K562 (cell line): ENCODE results near the gene MARK3. TPM values are rescaled to one million over a fixed set of nuclear protein-coding genes. Genes with fewer than 3 reads are reported as not detected.

Experiments used
- ATAC-seq: fragments of 200-7000 bp; cut with Tn5 transposase; 3 replicates; pipeline ENCODE4 v1.9.1; 2020; ENCODE audit warnings: moderate library complexity
- BruUV-seq: library from RNA; stranded (reverse); fragments of 400-500 nt; replicated peaks from 2 replicates; lab custom pipeline; 2021; lab: Mats Ljungman, UMichigan
- CTCF ChIA-PET: fragments of 300-600 bp; formaldehyde crosslinking; extraction: SDS; loops from one replicate; lab custom pipeline; 2021; ENCODE audit warnings: low intra/inter-chr PET ratio; lab: Yijun Ruan, JAX
- POLR2A ChIA-PET: fragments of 300-600, 350-650 bp; sonication (Branson Sonifier 250); formaldehyde crosslinking; extraction: SDS; loops from one replicate; lab custom pipeline; 2021; ENCODE audit warnings: antibody characterized with exemption, inconsistent platforms; lab: Yijun Ruan, JAX
- DNase-seq, 4 experiments: peaks; one replicate each; pipeline versions ENCODE4 v3.0.0 to v3.0.0-alpha.2; 2011 to 2018; ENCODE audit warnings: low spot score in 3 of 4, mixed read lengths in 3 of 4; ENCODE audit errors: extremely low read depth in 1 of 4
- FAIRE-seq: peaks from 2 replicates; lab custom pipeline; 2011; peaks lifted over from hg19 to GRCh38; lab: Jason Lieb, UNC
- H2AFZ ChIP-seq: 2 replicates; pipeline ENCODE4 v1.6.0; 2011; ENCODE audit warnings: low read depth, low read length, control low read depth, inconsistent platforms
- H3K27ac ChIP-seq: fragments of 200-600 bp; 3 replicates; pipeline ENCODE4 v1.8.0; 2011; ENCODE audit warnings: low read depth, mild to moderate bottlenecking, control low read depth, inconsistent platforms, low read length, moderate library complexity, mixed read lengths; ENCODE audit errors: extremely low read depth
- H3K27me3 ChIP-seq, 2 experiments: fragments of 300-600 bp in 1 of 2; 2 replicates in 1 of 2; 3 replicates in 1 of 2; pipeline versions ENCODE4 v1.6.0 to v1.8.0; 2011; ENCODE audit warnings: inconsistent platforms in 2 of 2, low read length in 2 of 2, mild to moderate bottlenecking in 1 of 2, mixed read lengths in 1 of 2, moderate library complexity in 1 of 2; ENCODE audit not compliant: control insufficient read depth in 2 of 2, insufficient read depth in 2 of 2
- H3K36me3 ChIP-seq: fragments of 300-600 bp; 3 replicates; pipeline ENCODE4 v1.8.0; 2011; ENCODE audit warnings: mild to moderate bottlenecking, low read length, inconsistent platforms; ENCODE audit not compliant: control insufficient read depth, insufficient read depth
- H3K4me1 ChIP-seq, 2 experiments: fragments of 200-600 bp in 1 of 2; replicated peaks in 1 of 2; 2 replicates in 1 of 2; 3 replicates in 1 of 2; pipeline versions ENCODE4 v1.5.1 to v1.8.0; 2011; ENCODE audit warnings: inconsistent platforms in 2 of 2, low read length in 2 of 2, mild to moderate bottlenecking in 1 of 2, mixed read lengths in 1 of 2, moderate library complexity in 1 of 2; ENCODE audit not compliant: control insufficient read depth in 2 of 2, insufficient read depth in 2 of 2
- H3K4me2 ChIP-seq: 2 replicates; pipeline ENCODE4 v1.6.1; 2011; ENCODE audit warnings: low read length, control low read depth, inconsistent platforms, mixed read lengths; ENCODE audit not compliant: insufficient read depth
- H3K4me3 ChIP-seq: fragments of 200-600 bp; sonication (generic), shearing (Covaris generic); 2 replicates; pipeline ENCODE4 v1.5.1; 2016; ENCODE audit warnings: control low read depth, inconsistent platforms
- H3K79me2 ChIP-seq: fragments of 200-600 bp; 3 replicates; pipeline ENCODE4 v1.8.0; 2011; ENCODE audit warnings: low read length, inconsistent platforms; ENCODE audit not compliant: control insufficient read depth, insufficient read depth
- H3K9ac ChIP-seq, 2 experiments: 2 replicates each; pipeline versions ENCODE4 v1.6.0 to v1.6.1; 2011; ENCODE audit warnings: low read depth in 2 of 2, low read length in 2 of 2, control low read depth in 1 of 2, inconsistent platforms in 1 of 2, mild to moderate bottlenecking in 1 of 2, mixed read lengths in 1 of 2; ENCODE audit not compliant: insufficient read depth in 1 of 2
- H3K9me1 ChIP-seq: one replicate; pipeline ENCODE4 v1.6.0; 2011; ENCODE audit warnings: inconsistent platforms, mild to moderate bottlenecking, low read length, moderate library complexity; ENCODE audit not compliant: control insufficient read depth, insufficient read depth
- H3K9me3 ChIP-seq: replicated peaks from 2 replicates; pipeline ENCODE4 v1.5.1; 2011; ENCODE audit warnings: low read depth, low read length, inconsistent platforms; ENCODE audit not compliant: control insufficient read depth, insufficient read depth
- H4K20me1 ChIP-seq: replicated peaks from 2 replicates; pipeline ENCODE4 v1.6.1; 2011; ENCODE audit warnings: low read length, inconsistent platforms, mixed read lengths; ENCODE audit not compliant: control insufficient read depth, insufficient read depth
- CBFA2T3 ChIP-seq: fragments of 450-650 bp; IDR thresholded peaks from 2 replicates; pipeline ENCODE4 v1.6.1; 2017
- FOXA3 ChIP-seq, 2 experiments: fragments of 450-650 bp in 1 of 2; sonication (generic) in 1 of 2; formaldehyde crosslinking; IDR thresholded peaks in 1 of 2; conservative IDR thresholded peaks in 1 of 2; 2 replicates each; pipeline versions ENCODE4 v1.4.0 to v1.8.0; 2020 to 2022; ENCODE audit warnings: mild to moderate bottlenecking in 2 of 2, missing genetic modification reagents in 1 of 2
- KDM4B ChIP-seq, 2 experiments: fragments of 450-650 bp in 1 of 2; sonication (generic) in 1 of 2; IDR thresholded peaks; 2 replicates each; pipeline ENCODE4 v1.6.1; 2016 to 2017; ENCODE audit warnings: borderline replicate concordance in 2 of 2, antibody characterized with exemption in 1 of 2, low read depth in 1 of 2, mild to moderate bottlenecking in 1 of 2
- KHSRP ChIP-seq: fragments of 450-650 bp; IDR thresholded peaks from 2 replicates; pipeline ENCODE4 v1.6.1; 2017
- PRMT5 ChIP-seq: sonication (generic); formaldehyde crosslinking; IDR thresholded peaks from 2 replicates; pipeline ENCODE4 v1.5.0; 2020; ENCODE audit warnings: missing genetic modification reagents
- RBBP5 ChIP-seq: fragments of 200-600 bp; sonication (generic); IDR thresholded peaks from 2 replicates; pipeline ENCODE4 v1.6.1; 2012; ENCODE audit warnings: borderline replicate concordance, mild to moderate bottlenecking, low read length, control low read depth, inconsistent platforms; ENCODE audit not compliant: insufficient read depth, poor library complexity, severe bottlenecking
- REST ChIP-seq, 2 experiments: fragments of 450-650 bp; formaldehyde crosslinking in 1 of 2; IDR thresholded peaks; 2 replicates each; pipeline versions ENCODE4 v1.4.0 to v1.6.1; 2014 to 2020; ENCODE audit warnings: mild to moderate bottlenecking in 2 of 2, borderline replicate concordance in 1 of 2, low read depth in 1 of 2
- SPI1 ChIP-seq: IDR thresholded peaks from 2 replicates; pipeline ENCODE4 v1.6.1; 2011; ENCODE audit warnings: low read depth, low read length, control low read depth, borderline replicate concordance
- YY1 ChIP-seq, 3 experiments: IDR thresholded peaks; 2 replicates each; pipeline ENCODE4 v1.6.1; 2011; ENCODE audit warnings: low read length in 2 of 3, mild to moderate bottlenecking in 2 of 3, moderate library complexity in 2 of 3, borderline replicate concordance in 1 of 3, control low read depth in 1 of 3, low read depth in 1 of 3; ENCODE audit not compliant: insufficient read depth in 3 of 3, insufficient replicate concordance in 2 of 3, control insufficient read depth in 1 of 3, insufficient read length in 1 of 3; ENCODE audit errors: extremely low read depth in 1 of 3
- ZNF197 ChIP-seq: fragments of 200-800 bp; sonication (Bioruptor generic); IDR thresholded peaks from 2 replicates; pipeline ENCODE4 v1.6.1; 2016; ENCODE audit warnings: low read depth, missing genetic modification characterization, missing compliant biosample characterization
- WGBS: fragments of 100-300 bp; shearing (Covaris generic); methylation state at CpG from one replicate; pipeline ENCODE4 v1.1.6; 2016; ENCODE audit warnings: low coverage, mixed read lengths; ENCODE audit not compliant: insufficient coverage; ENCODE audit errors: missing lambda C conversion rate; 5-methylcytosine and 5-hydroxymethylcytosine counted together
- in situ Hi-C: fragments of 300-500 bp; cut with MboI; formaldehyde crosslinking; loops from 4 replicates; pipeline ENCODE4 v1.15.0; 2018; ENCODE audit warnings: inconsistent platforms, mixed read lengths
- intact Hi-C: fragments of 100-400 bp; cut with micrococcal nuclease; formaldehyde crosslinking; loops from 2 replicates; pipeline ENCODE4 v1.14.2; 2022
- polyA plus RNA-seq, 8 experiments: library from polyadenylated mRNA; depleted of rRNA in 4 of 8; stranded (reverse) in 5 of 8; unstranded in 3 of 8; fragments of >200 nt; fragmentation: Nextera tagmentation in 2 of 8; fragmentation: Illumina TruSeq in 1 of 8; extraction: Ambion mirVana in 2 of 8; extraction: Trizol in 1 of 8; gene quantifications; 2 replicates each; pipeline versions ENCODE4 v1.2.1 to v1.2.3, GENCODE V29; 2011 to 2014; ENCODE audit warnings: inconsistent platforms in 1 of 8, missing spikeins in 1 of 8
- total RNA-seq, 7 experiments: library from RNA; depleted of rRNA in 6 of 7; stranded (reverse); fragments of >200 nt in 6 of 7; fragmentation: Illumina TruSeq in 2 of 7; extraction: Trizol in 2 of 7; gene quantifications; 2 replicates each; pipeline versions ENCODE4 v1.2.1 to v1.2.3, GENCODE V29; 2011 to 2021; ENCODE audit warnings: low replicate concordance in 1 of 7

Gene MARK3
- total and polyA plus RNA-seq, 9 of the 15 experiments (the other 6 are each of a cell fraction or from before 2014, with no cell fraction given): 10.1 to 68.7 (median 56.3) TPM

GRCh38 chr14:103528587-103529382 lies 143.6 kb downstream of the MARK3 start, which contains the start of gene TRMT61A:
TRMT61A (plus strand) TSS chr14:103529196; CDS start chr14:103529979, 783 bp downstream.
- FAIRE-seq: peak; percentile 72
- TF ChIP-seq REST (IDR thresholded peaks at IDR 0.05; ENCODE audit: borderline replicate concordance) (0 out of 2 replicates have a peak, but pooled peaks have one; percentile 19), REST (CRISPR knock-in tag; IDR thresholded peaks at IDR 0.05; ENCODE audit: low read depth) (no peak), ZNF197 (CRISPR knock-in tag) (no peak), YY1 (IDR thresholded peaks at IDR 0.05; ENCODE audit: borderline replicate concordance in 1 of 3, control insufficient read depth in 1 of 3, extremely low read depth in 1 of 3, insufficient read depth in 3 of 3, insufficient read length in 1 of 3, insufficient replicate concordance in 2 of 3, low read depth in 1 of 3, low read length in 2 of 3) (peak in 1 of 3 experiments; percentile 23), CBFA2T3 (no peak), RBBP5 (peak; percentile 59), KHSRP (no peak), PRMT5 (CRISPR knock-in tag) (no peak), KDM4B (IDR thresholded peaks at IDR 0.05; ENCODE audit: borderline replicate concordance in 2 of 2, low read depth in 1 of 2) (no peak), FOXA3 (CRISPR knock-in tag; conservative IDR thresholded peaks at IDR 0.05 in 1 of 2, IDR thresholded peaks at IDR 0.05 in 1 of 2) (peak; percentile 53 to 87), SPI1 (no peak)

More at GRCh38 chr14:103528587-103529382, 143.6 kb downstream of the MARK3 start, which contains the start of gene TRMT61A:
- Histone ChIP-seq H3K4me1 (peaks cover 21 to 79% of the 10 kb centered on the region in 2 experiments; a peak in 4 of 5 replicates), H3K27ac (peak within 1 kb of the TSS; percentile 86), H3K4me2 (peak within 1 kb of the TSS; percentile 89), H3K36me3 (peaks cover 31% of the 10 kb centered on the region; the same call in 2 of the 3 replicates), H2AFZ (peak within 1 kb of the TSS; percentile 70), H3K9me3 (no peaks in the 10 kb centered on the region), H3K4me3 (peak within 1 kb of the TSS; percentile 92), H3K79me2 (peaks cover 32% of the 10 kb centered on the region), H4K20me1 (no peaks in the 10 kb centered on the region; the same call in 1 of the 2 replicates), H3K27me3 (no peaks in the 10 kb centered on the region), H3K9me1 (peaks cover 6% of the 10 kb centered on the region), H3K9ac (peak within 1 kb of the TSS; percentile 76 to 95)
- CTCF ChIA-PET: no interaction called here
- in situ Hi-C loops: no loop called here
- intact Hi-C loops: loop anchor here (10.0 kb wide), 1 partner anchor 134 kb away; no protein-coding TSS in a partner anchor
- 3% methylated on average over 19 of the region's 70 CpGs for WGBS
- DNase-seq (peak; percentile 85 to 95 (median 88)), ATAC-seq (peak; percentile 91)
- BruUV-seq: TSS peak; percentile 95
- POLR2A ChIA-PET: interaction anchor here (0.6 to 1.8 kb wide), 9 partner anchors 10 to 1493 kb away, joined by 3 to 9 read pairs (median 4); no protein-coding TSS in a partner anchor
